Left ventricle myocardium inferior (tissue), 1 donor: ENCODE data around the gene MARCKS. TPM values are rescaled to one million over a fixed set of nuclear protein-coding genes. Genes with fewer than 3 reads are reported as not detected.
A peak's percentile ranks its signal among the peaks of the same experiment; 100 is the strongest.

Experiments
- DNase-seq: peaks from one replicate; pipeline ENCODE4 v3.0.0-alpha.2; 2020
- H3K27ac ChIP-seq: fragments of 200-600 bp; replicated peaks from 2 replicates; pipeline ENCODE4 v1.8.0; 2021
- H3K27me3 ChIP-seq: fragments of 200-600 bp; 2 replicates; pipeline ENCODE4 v1.8.0; 2021; ENCODE audit warnings: low read depth
- H3K36me3 ChIP-seq: fragments of 200-600 bp; 2 replicates; pipeline ENCODE4 v1.8.0; 2021
- H3K4me1 ChIP-seq: fragments of 200-600 bp; 2 replicates; pipeline ENCODE4 v1.8.0; 2021
- H3K4me3 ChIP-seq: fragments of 200-600 bp; 2 replicates; pipeline ENCODE4 v1.8.0; 2021; ENCODE audit warnings: mild to moderate bottlenecking, moderate library complexity
- H3K9me3 ChIP-seq: fragments of 200-600 bp; replicated peaks from 2 replicates; pipeline ENCODE4 v1.8.0; 2021
- CTCF ChIP-seq: fragments of 200-600 bp; IDR thresholded peaks from 2 replicates; pipeline ENCODE4 v1.8.0; 2021; ENCODE audit warnings: antibody characterized with exemption, mild to moderate bottlenecking, borderline replicate concordance
- intact Hi-C: fragments of 100-400 bp; cut with micrococcal nuclease; formaldehyde crosslinking; loops from one replicate; pipeline ENCODE4 v1.11.0; 2022
- total RNA-seq: library from RNA; stranded (reverse); fragmentation: NEBNext Ultra II Directional; extraction: Animal tissue kit (Norgen Biotek cat#: 25700); gene quantifications from one replicate; pipeline ENCODE4 v1.2.1, GENCODE V29; 2021
- donor health status: DM: no; HTN: yes; CAD: no; lungs with severe emphysema.

MARCKS gene
- total RNA-seq, 1 donor from 2014 or later = 21.0 TPM

GRCh38 chr6:113819169-113819830 is 37.8 kb upstream of the MARCKS start:
- H3K36me3 ChIP-seq = no peaks in the 10 kb centered on the region
- H3K4me1 ChIP-seq = peaks cover 4% of the 10 kb centered on the region
- no peaks in the 10 kb centered on the region for H3K27me3 ChIP-seq
- no peaks in the 10 kb centered on the region for H3K9me3 ChIP-seq
- no peak for DNase-seq
- intact Hi-C loops = no loop called here
- H3K4me3 ChIP-seq = no peak overlapping the region
- TF ChIP-seq CTCF = no peak
- no peak overlapping the region for H3K27ac ChIP-seq

- no peaks in the 10 kb centered on the region for H3K36me3 ChIP-seq
- no peaks in the 10 kb centered on the region for H3K27me3 ChIP-seq
- DNase-seq = no peak
- H3K27ac ChIP-seq = no peak overlapping the region
- intact Hi-C loops = no loop called here
- peaks cover 18% of the 10 kb centered on the region for H3K4me1 ChIP-seq
- no peak overlapping the region for H3K4me3 ChIP-seq
- H3K9me3 ChIP-seq = no peaks in the 10 kb centered on the region
- no peak for TF ChIP-seq CTCF
Measured at GRCh38 chr6:113820761-113821160, 36.4 kb upstream of the MARCKS start.

GRCh38 chr6:113821445-113821844 is 35.7 kb upstream of the MARCKS start:
- no peaks in the 10 kb centered on the region for H3K9me3 ChIP-seq
- no peaks in the 10 kb centered on the region for H3K27me3 ChIP-seq
- no peak overlapping the region for H3K4me3 ChIP-seq
- intact Hi-C loops = no loop called here
- no peak for DNase-seq
- H3K36me3 ChIP-seq = no peaks in the 10 kb centered on the region
- H3K27ac ChIP-seq = no peak overlapping the region
- no peak for TF ChIP-seq CTCF
- H3K4me1 ChIP-seq = peaks cover 24% of the 10 kb centered on the region

GRCh38 chr6:113823916-113824315 is 33.2 kb upstream of the MARCKS start:
- Histone ChIP-seq H3K4me3 (no peak overlapping the region), H3K27ac (peak overlapping the region; percentile 68), H3K9me3 (no peaks in the 10 kb centered on the region)

GRCh38 chr6:113824411-113824810 is 32.7 kb upstream of the MARCKS start:
- Histone ChIP-seq H3K4me3 (no peak overlapping the region), H3K9me3 (no peaks in the 10 kb centered on the region), H3K27me3 (no peaks in the 10 kb centered on the region), H3K27ac (peak overlapping the region; percentile 68), H3K36me3 (no peaks in the 10 kb centered on the region), H3K4me1 (peaks cover 24% of the 10 kb centered on the region)
- intact Hi-C loops = no loop called here
- no peak for TF ChIP-seq CTCF
- no peak for DNase-seq

More at GRCh38 chr6:113823916-113824315, 33.2 kb upstream of the MARCKS start:
- DNase-seq = no peak
- no peaks in the 10 kb centered on the region for H3K36me3 ChIP-seq
- intact Hi-C loops = no loop called here
- no peak for TF ChIP-seq CTCF
- H3K4me1 ChIP-seq = peaks cover 24% of the 10 kb centered on the region
- H3K27me3 ChIP-seq = no peaks in the 10 kb centered on the region
